ENCODE results near the gene BDP1.
"Not testable (repeated sequence)": the region's sequence is repeated elsewhere in the genome, so short reads cannot be mapped to it uniquely, and the experiment has no call there.

GRCh38 chr5:71418026-71418425 is 37.4 kb upstream of the BDP1 start:
- TF ChIP-seq FOXM1 (IDR thresholded peaks at IDR 0.05; ENCODE audit: borderline replicate concordance); BHLHE40 (IDR thresholded peaks at IDR 0.05; ENCODE audit: borderline replicate concordance); SP1 (IDR thresholded peaks at IDR 0.05); ARNT (IDR thresholded peaks at IDR 0.05); FOXK2 (IDR thresholded peaks at IDR 0.05); FOXA1 (IDR thresholded peaks at IDR 0.05); NFRKB (IDR thresholded peaks at IDR 0.05): not testable (repeated sequence)
